IMR-90 (cell line): ENCODE measurements around the gene SLC6A11. TPM values are rescaled to one million over a fixed set of nuclear protein-coding genes. Genes with fewer than 3 reads are reported as not detected.

Experiments used
- ATAC-seq: fragments of 200-7000 bp; cut with Tn5 transposase; 2 replicates; pipeline ENCODE4 v1.9.1; 2020; ENCODE audit warnings: low read depth, mild to moderate bottlenecking, moderate library complexity
- BruUV-seq: library from RNA; stranded (reverse); fragments of 400-500 nt; replicated peaks from 2 replicates; lab custom pipeline; 2021; lab: Mats Ljungman, UMichigan
- CTCF ChIA-PET: fragments of 300-600 bp; formaldehyde crosslinking; extraction: SDS; loops from one replicate; lab custom pipeline; 2021; ENCODE audit warnings: antibody characterized with exemption; lab: Yijun Ruan, JAX
- POLR2A ChIA-PET: fragments of 300-600 bp; sonication (Branson Sonifier 250); formaldehyde crosslinking; loops from one replicate; lab custom pipeline; 2022; ENCODE audit warnings: antibody characterized with exemption; ENCODE audit not compliant: unreplicated experiment; lab: Charles Lee
- DNase-seq: peaks from one replicate; pipeline ENCODE4 v3.0.0; 2013
- H2AFZ ChIP-seq: replicated peaks from 2 replicates; pipeline ENCODE3; 2013; ENCODE audit warnings: low read length, mild to moderate bottlenecking; ENCODE audit not compliant: poor library complexity
- H2AK5ac ChIP-seq: 2 replicates; pipeline ENCODE4 v1.6.1; 2013; ENCODE audit warnings: low read depth, low read length, inconsistent platforms
- H2AK9ac ChIP-seq: replicated peaks from 2 replicates; pipeline ENCODE3; 2013; ENCODE audit warnings: mild to moderate bottlenecking, low read depth, low read length, moderate library complexity; ENCODE audit not compliant: poor library complexity
- H2BK120ac ChIP-seq: 2 replicates; pipeline ENCODE4 v1.6.1; 2013; ENCODE audit warnings: low read depth, low read length, inconsistent platforms
- H2BK15ac ChIP-seq: 3 replicates; pipeline ENCODE4 v1.6.1; 2013; ENCODE audit warnings: low read depth, low read length, inconsistent platforms
- H2BK20ac ChIP-seq: 2 replicates; pipeline ENCODE4 v1.6.1; 2013; ENCODE audit warnings: low read depth, mild to moderate bottlenecking, inconsistent platforms, low read length, moderate library complexity
- H2BK5ac ChIP-seq: 2 replicates; pipeline ENCODE4 v1.6.1; 2013; ENCODE audit warnings: mild to moderate bottlenecking, low read depth, low read length, inconsistent platforms; ENCODE audit not compliant: poor library complexity, severe bottlenecking
- H3K14ac ChIP-seq: replicated peaks from 2 replicates; pipeline ENCODE4 v1.6.1; 2013; ENCODE audit warnings: low read depth, low read length, inconsistent platforms
- H3K18ac ChIP-seq: 2 replicates; pipeline ENCODE4 v1.6.1; 2013; ENCODE audit warnings: low read depth, low read length, control low read depth
- H3K23ac ChIP-seq: 2 replicates; pipeline ENCODE4 v1.6.1; 2013; ENCODE audit warnings: low read depth, low read length, inconsistent platforms
- H3K27ac ChIP-seq: 2 replicates; pipeline ENCODE4 v1.5.1; 2013; ENCODE audit warnings: mild to moderate bottlenecking, control low read depth, low read length; ENCODE audit not compliant: insufficient read depth
- H3K27me3 ChIP-seq: 2 replicates; pipeline ENCODE4 v1.6.1; 2013; ENCODE audit warnings: low read length; ENCODE audit not compliant: control insufficient read depth, insufficient read depth
- H3K36me3 ChIP-seq: 2 replicates; pipeline ENCODE4 v1.6.1; 2013; ENCODE audit warnings: low read length, mixed read lengths; ENCODE audit not compliant: control insufficient read depth, insufficient read depth
- H3K4ac ChIP-seq: 2 replicates; pipeline ENCODE4 v1.6.1; 2013; ENCODE audit warnings: low read depth, low read length, inconsistent platforms
- H3K4me1 ChIP-seq: 2 replicates; pipeline ENCODE4 v1.6.1; 2013; ENCODE audit warnings: low read length, mixed read lengths; ENCODE audit not compliant: control insufficient read depth, insufficient read depth
- H3K4me2 ChIP-seq: 2 replicates; pipeline ENCODE4 v1.6.1; 2013; ENCODE audit warnings: low read depth, mild to moderate bottlenecking, control low read depth, low read length, moderate library complexity
- H3K4me3 ChIP-seq: 2 replicates; pipeline ENCODE4 v1.5.1; 2013; ENCODE audit warnings: low read depth, mild to moderate bottlenecking, control low read depth, low read length, moderate library complexity; ENCODE audit not compliant: insufficient read depth
- H3K56ac ChIP-seq: 2 replicates; pipeline ENCODE4 v1.6.1; 2013; ENCODE audit warnings: low read length, inconsistent platforms; ENCODE audit not compliant: insufficient read depth; ENCODE audit errors: extremely low read depth
- H3K79me1 ChIP-seq, 2 experiments: 2 replicates each; pipeline ENCODE4 v1.6.1; 2013; ENCODE audit warnings: low read length in 2 of 2, inconsistent platforms in 1 of 2, low read depth in 1 of 2
- H3K9ac ChIP-seq: 2 replicates; pipeline ENCODE4 v1.6.1; 2013; ENCODE audit warnings: low read depth, low read length, control low read depth
- H3K9me1 ChIP-seq: 2 replicates; pipeline ENCODE4 v1.6.1; 2013; ENCODE audit warnings: low read length, inconsistent platforms; ENCODE audit not compliant: insufficient read depth
- H3K9me3 ChIP-seq: 2 replicates; pipeline ENCODE4 v1.6.1; 2013; ENCODE audit warnings: low read length; ENCODE audit not compliant: control insufficient read depth, insufficient read depth
- H4K20me1 ChIP-seq: 2 replicates; pipeline ENCODE4 v1.6.1; 2013; ENCODE audit warnings: low read length, inconsistent platforms; ENCODE audit not compliant: insufficient read depth
- H4K5ac ChIP-seq: 2 replicates; pipeline ENCODE4 v1.6.1; 2013; ENCODE audit warnings: mild to moderate bottlenecking, low read depth, low read length, control low read depth
- H4K8ac ChIP-seq, 2 experiments: 2 replicates each; pipeline ENCODE4 v1.6.1; 2013; ENCODE audit warnings: low read depth in 2 of 2, low read length in 2 of 2, control low read depth in 1 of 2, inconsistent platforms in 1 of 2
- H4K91ac ChIP-seq: 2 replicates; pipeline ENCODE4 v1.6.1; 2013; ENCODE audit warnings: low read depth, low read length, inconsistent platforms; ENCODE audit not compliant: insufficient read depth
- BHLHE40 ChIP-seq: fragments of 150-350 bp; IDR thresholded peaks from 2 replicates; pipeline ENCODE4 v1.6.1; 2016; ENCODE audit warnings: mild to moderate bottlenecking, low read depth, low read length
- CEBPB ChIP-seq: IDR thresholded peaks from 2 replicates; pipeline ENCODE4 v1.6.1; 2012; ENCODE audit warnings: low read depth, low read length, improper control_type of control experiment
- CHD1 ChIP-seq: IDR thresholded peaks from 2 replicates; pipeline ENCODE4 v1.6.1; 2012; ENCODE audit warnings: low read depth, low read length, improper control_type of control experiment
- CTCF ChIP-seq: conservative IDR thresholded peaks from 2 replicates; pipeline ENCODE4 v1.5.1; 2012; ENCODE audit warnings: mild to moderate bottlenecking, low read depth, low read length, improper control_type of control experiment
- ELK1 ChIP-seq: fragments of 150-350 bp; IDR thresholded peaks from 2 replicates; pipeline ENCODE4 v1.6.1; 2016; ENCODE audit warnings: low read depth, mild to moderate bottlenecking, low read length, moderate library complexity, borderline replicate concordance
- FOS ChIP-seq: fragments of 150-350 bp; IDR thresholded peaks from 2 replicates; pipeline ENCODE4 v1.6.1; 2016; ENCODE audit warnings: low read depth, low read length
- MAFK ChIP-seq: IDR thresholded peaks from 2 replicates; pipeline ENCODE4 v1.6.1; 2012; ENCODE audit warnings: low read depth, low read length, improper control_type of control experiment
- MXI1 ChIP-seq: IDR thresholded peaks from 2 replicates; pipeline ENCODE4 v1.6.1; 2012; ENCODE audit warnings: low read depth, mild to moderate bottlenecking, low read length, moderate library complexity, borderline replicate concordance
- NFE2L2 ChIP-seq: fragments of 150-350 bp; IDR thresholded peaks from 2 replicates; pipeline ENCODE4 v1.6.1; 2016; ENCODE audit warnings: low read depth, mild to moderate bottlenecking, low read length
- POLR2A ChIP-seq: IDR thresholded peaks from 2 replicates; pipeline ENCODE4 v1.6.1; 2012; ENCODE audit warnings: mild to moderate bottlenecking, low read depth, low read length
- RAD21 ChIP-seq: IDR thresholded peaks from 2 replicates; pipeline ENCODE4 v1.6.1; 2012; ENCODE audit warnings: low read length, improper control_type of control experiment
- RCOR1 ChIP-seq: IDR thresholded peaks from 2 replicates; pipeline ENCODE4 v1.6.1; 2012; ENCODE audit warnings: mild to moderate bottlenecking, low read length, improper control_type of control experiment; ENCODE audit not compliant: insufficient replicate concordance
- RFX5 ChIP-seq: IDR thresholded peaks from 2 replicates; pipeline ENCODE4 v1.8.0; 2012; ENCODE audit warnings: low read depth, mild to moderate bottlenecking, low read length, moderate library complexity
- USF2 ChIP-seq: fragments of 150-350 bp; IDR thresholded peaks from 2 replicates; pipeline ENCODE4 v1.6.1; 2017; ENCODE audit warnings: mild to moderate bottlenecking, antibody characterized with exemption, low read length, low read depth
- WGBS, 2 experiments: methylation state at CpG; one replicate each; pipeline versions ENCODE4 v1.1.5 to v1.1.7; 2013; ENCODE audit warnings: missing lambda C conversion rate in 2 of 2; ENCODE audit not compliant: insufficient read length in 1 of 2; ENCODE audit errors: extremely low coverage in 2 of 2; 5-methylcytosine and 5-hydroxymethylcytosine counted together
- dilution Hi-C: fragments of 300-500 bp; cut with HindIII; formaldehyde crosslinking; loops from one replicate; pipeline ENCODE4 v1.14.3; 2018; ENCODE audit warnings: low sequenced_read_pairs; ENCODE audit not compliant: unreplicated experiment
- in situ Hi-C: fragments of 300-500 bp; cut with MboI; formaldehyde crosslinking; loops from 3 replicates; pipeline ENCODE4 v1.14.3; 2019; ENCODE audit warnings: low sequenced_read_pairs, inconsistent platforms, mixed read lengths
- intact Hi-C: fragments of 100-400 bp; cut with micrococcal nuclease; formaldehyde crosslinking; loops from 2 replicates; pipeline ENCODE4 v1.10.0; 2022
- polyA plus RNA-seq, 3 experiments: library from polyadenylated mRNA; depleted of rRNA; stranded (reverse); fragments of >200 nt; gene quantifications; 2 replicates each; pipeline ENCODE4 v1.2.3, GENCODE V29; 2012; ENCODE audit warnings: low replicate concordance in 1 of 3
- total RNA-seq: library from RNA; depleted of rRNA; stranded (reverse); fragments of >200 nt; gene quantifications from 2 replicates; pipeline ENCODE4 v1.2.3, GENCODE V29; 2012

The SLC6A11 gene
- total and polyA plus RNA-seq, 2 of the 4 experiments (the other 2 are of a cell fraction), result not detected

GRCh38 chr3:10774129-10774670 is 41.8 kb upstream of the SLC6A11 start:
- TF ChIP-seq RAD21 (no peak), BHLHE40 (no peak), NFE2L2 (no peak), USF2 (no peak), POLR2A (no peak), RFX5 (no peak), ELK1 (no peak), CTCF (no peak), RCOR1 (no peak), FOS (no peak), MXI1 (no peak), MAFK (no peak), CHD1 (no peak), CEBPB (no peak)
- no peak overlapping the region for H3K4ac ChIP-seq
- no peak overlapping the region for H3K4me2 ChIP-seq
- no peak overlapping the region for H3K27ac ChIP-seq
- no peaks in the 10 kb centered on the region for H3K36me3 ChIP-seq
- H3K79me1 ChIP-seq, result no peaks in the 10 kb centered on the region
- H2BK15ac ChIP-seq, result no peak overlapping the region
- no peak overlapping the region for H3K4me3 ChIP-seq
- 100% methylated on average over 2 of the region's 8 CpGs; no CpG with 5 or more reads in 1 of the 2 experiments for WGBS, 2 experiments
- no peak overlapping the region for H3K56ac ChIP-seq
- no peak overlapping the region for H2AFZ ChIP-seq
- CTCF ChIA-PET, result no interaction called here
- H3K4me1 ChIP-seq, result no peaks in the 10 kb centered on the region
- POLR2A ChIA-PET, result no interaction called here
- peaks cover 3% of the 10 kb centered on the region; the same call in 1 of the 2 replicates for H3K27me3 ChIP-seq
- H3K9me1 ChIP-seq, result no peaks in the 10 kb centered on the region
- intact Hi-C loops (no loop called here), in situ Hi-C loops (loop anchor here (25.0 kb wide), 2 partner anchors 563 to 888 kb away; no protein-coding TSS in a partner anchor), dilution Hi-C loops (no loop called here)
- DNase-seq (no peak), ATAC-seq (no peak)
- no peak overlapping the region for H2BK120ac ChIP-seq
- H3K9me3 ChIP-seq, result no peaks in the 10 kb centered on the region
- no peak overlapping the region for H2BK5ac ChIP-seq
- H4K8ac ChIP-seq, result no peak overlapping the region
- H4K91ac ChIP-seq, result no peak overlapping the region
- no peak overlapping the region for H2AK5ac ChIP-seq
- H3K23ac ChIP-seq, result no peak overlapping the region
- no TSS peak for BruUV-seq
- no peak overlapping the region for H3K9ac ChIP-seq
- no peak overlapping the region for H2AK9ac ChIP-seq
- H3K18ac ChIP-seq, result no peak overlapping the region
- no peak overlapping the region for H2BK20ac ChIP-seq
- H4K20me1 ChIP-seq, result no peaks in the 10 kb centered on the region
- no peak overlapping the region for H3K14ac ChIP-seq
- H4K5ac ChIP-seq, result no peak overlapping the region
